IMR-90 (cell line): ENCODE data around the gene CCNB1. TPM values are rescaled to one million over a fixed set of nuclear protein-coding genes. Genes with fewer than 3 reads are reported as not detected.
A peak's percentile ranks its signal among the peaks of the same experiment; 100 is the strongest.

Source experiments
- ATAC-seq: fragments of 200-7000 bp; cut with Tn5 transposase; 2 replicates; pipeline ENCODE4 v1.9.1; 2020; ENCODE audit warnings: low read depth, mild to moderate bottlenecking, moderate library complexity
- BruUV-seq: library from RNA; stranded (reverse); fragments of 400-500 nt; replicated peaks from 2 replicates; lab custom pipeline; 2021; lab: Mats Ljungman, UMichigan
- CTCF ChIA-PET: fragments of 300-600 bp; formaldehyde crosslinking; extraction: SDS; loops from one replicate; lab custom pipeline; 2021; ENCODE audit warnings: antibody characterized with exemption; lab: Yijun Ruan, JAX
- POLR2A ChIA-PET: fragments of 300-600 bp; sonication (Branson Sonifier 250); formaldehyde crosslinking; loops from one replicate; lab custom pipeline; 2022; ENCODE audit warnings: antibody characterized with exemption; ENCODE audit not compliant: unreplicated experiment; lab: Charles Lee
- DNase-seq: peaks from one replicate; pipeline ENCODE4 v3.0.0; 2013
- H2AFZ ChIP-seq: replicated peaks from 2 replicates; pipeline ENCODE3; 2013; ENCODE audit warnings: low read length, mild to moderate bottlenecking; ENCODE audit not compliant: poor library complexity
- H2AK5ac ChIP-seq: 2 replicates; pipeline ENCODE4 v1.6.1; 2013; ENCODE audit warnings: low read depth, low read length, inconsistent platforms
- H2AK9ac ChIP-seq: replicated peaks from 2 replicates; pipeline ENCODE3; 2013; ENCODE audit warnings: mild to moderate bottlenecking, low read depth, low read length, moderate library complexity; ENCODE audit not compliant: poor library complexity
- H2BK120ac ChIP-seq: 2 replicates; pipeline ENCODE4 v1.6.1; 2013; ENCODE audit warnings: low read depth, low read length, inconsistent platforms
- H2BK15ac ChIP-seq: 3 replicates; pipeline ENCODE4 v1.6.1; 2013; ENCODE audit warnings: low read depth, low read length, inconsistent platforms
- H2BK20ac ChIP-seq: 2 replicates; pipeline ENCODE4 v1.6.1; 2013; ENCODE audit warnings: low read depth, mild to moderate bottlenecking, inconsistent platforms, low read length, moderate library complexity
- H2BK5ac ChIP-seq: 2 replicates; pipeline ENCODE4 v1.6.1; 2013; ENCODE audit warnings: mild to moderate bottlenecking, low read depth, low read length, inconsistent platforms; ENCODE audit not compliant: poor library complexity, severe bottlenecking
- H3K14ac ChIP-seq: replicated peaks from 2 replicates; pipeline ENCODE4 v1.6.1; 2013; ENCODE audit warnings: low read depth, low read length, inconsistent platforms
- H3K18ac ChIP-seq: 2 replicates; pipeline ENCODE4 v1.6.1; 2013; ENCODE audit warnings: low read depth, low read length, control low read depth
- H3K23ac ChIP-seq: 2 replicates; pipeline ENCODE4 v1.6.1; 2013; ENCODE audit warnings: low read depth, low read length, inconsistent platforms
- H3K27ac ChIP-seq: 2 replicates; pipeline ENCODE4 v1.5.1; 2013; ENCODE audit warnings: mild to moderate bottlenecking, control low read depth, low read length; ENCODE audit not compliant: insufficient read depth
- H3K27me3 ChIP-seq: 2 replicates; pipeline ENCODE4 v1.6.1; 2013; ENCODE audit warnings: low read length; ENCODE audit not compliant: control insufficient read depth, insufficient read depth
- H3K36me3 ChIP-seq: 2 replicates; pipeline ENCODE4 v1.6.1; 2013; ENCODE audit warnings: low read length, mixed read lengths; ENCODE audit not compliant: control insufficient read depth, insufficient read depth
- H3K4ac ChIP-seq: 2 replicates; pipeline ENCODE4 v1.6.1; 2013; ENCODE audit warnings: low read depth, low read length, inconsistent platforms
- H3K4me1 ChIP-seq: 2 replicates; pipeline ENCODE4 v1.6.1; 2013; ENCODE audit warnings: low read length, mixed read lengths; ENCODE audit not compliant: control insufficient read depth, insufficient read depth
- H3K4me2 ChIP-seq: 2 replicates; pipeline ENCODE4 v1.6.1; 2013; ENCODE audit warnings: low read depth, mild to moderate bottlenecking, control low read depth, low read length, moderate library complexity
- H3K4me3 ChIP-seq: 2 replicates; pipeline ENCODE4 v1.5.1; 2013; ENCODE audit warnings: low read depth, mild to moderate bottlenecking, control low read depth, low read length, moderate library complexity; ENCODE audit not compliant: insufficient read depth
- H3K56ac ChIP-seq: 2 replicates; pipeline ENCODE4 v1.6.1; 2013; ENCODE audit warnings: low read length, inconsistent platforms; ENCODE audit not compliant: insufficient read depth; ENCODE audit errors: extremely low read depth
- H3K79me1 ChIP-seq, 2 experiments: 2 replicates each; pipeline ENCODE4 v1.6.1; 2013; ENCODE audit warnings: low read length in 2 of 2, inconsistent platforms in 1 of 2, low read depth in 1 of 2
- H3K9ac ChIP-seq: 2 replicates; pipeline ENCODE4 v1.6.1; 2013; ENCODE audit warnings: low read depth, low read length, control low read depth
- H3K9me1 ChIP-seq: 2 replicates; pipeline ENCODE4 v1.6.1; 2013; ENCODE audit warnings: low read length, inconsistent platforms; ENCODE audit not compliant: insufficient read depth
- H3K9me3 ChIP-seq: 2 replicates; pipeline ENCODE4 v1.6.1; 2013; ENCODE audit warnings: low read length; ENCODE audit not compliant: control insufficient read depth, insufficient read depth
- H4K20me1 ChIP-seq: 2 replicates; pipeline ENCODE4 v1.6.1; 2013; ENCODE audit warnings: low read length, inconsistent platforms; ENCODE audit not compliant: insufficient read depth
- H4K5ac ChIP-seq: 2 replicates; pipeline ENCODE4 v1.6.1; 2013; ENCODE audit warnings: mild to moderate bottlenecking, low read depth, low read length, control low read depth
- H4K8ac ChIP-seq, 2 experiments: 2 replicates each; pipeline ENCODE4 v1.6.1; 2013; ENCODE audit warnings: low read depth in 2 of 2, low read length in 2 of 2, control low read depth in 1 of 2, inconsistent platforms in 1 of 2
- H4K91ac ChIP-seq: 2 replicates; pipeline ENCODE4 v1.6.1; 2013; ENCODE audit warnings: low read depth, low read length, inconsistent platforms; ENCODE audit not compliant: insufficient read depth
- BHLHE40 ChIP-seq: fragments of 150-350 bp; IDR thresholded peaks from 2 replicates; pipeline ENCODE4 v1.6.1; 2016; ENCODE audit warnings: mild to moderate bottlenecking, low read depth, low read length
- CEBPB ChIP-seq: IDR thresholded peaks from 2 replicates; pipeline ENCODE4 v1.6.1; 2012; ENCODE audit warnings: low read depth, low read length, improper control_type of control experiment
- FOS ChIP-seq: fragments of 150-350 bp; IDR thresholded peaks from 2 replicates; pipeline ENCODE4 v1.6.1; 2016; ENCODE audit warnings: low read depth, low read length
- MXI1 ChIP-seq: IDR thresholded peaks from 2 replicates; pipeline ENCODE4 v1.6.1; 2012; ENCODE audit warnings: low read depth, mild to moderate bottlenecking, low read length, moderate library complexity, borderline replicate concordance
- NFE2L2 ChIP-seq: fragments of 150-350 bp; IDR thresholded peaks from 2 replicates; pipeline ENCODE4 v1.6.1; 2016; ENCODE audit warnings: low read depth, mild to moderate bottlenecking, low read length
- RFX5 ChIP-seq: IDR thresholded peaks from 2 replicates; pipeline ENCODE4 v1.8.0; 2012; ENCODE audit warnings: low read depth, mild to moderate bottlenecking, low read length, moderate library complexity
- SMC3 ChIP-seq: fragments of 150-350 bp; IDR thresholded peaks from 2 replicates; pipeline ENCODE4 v1.6.1; 2016; ENCODE audit warnings: low read depth, mild to moderate bottlenecking, antibody characterized with exemption, low read length, moderate library complexity
- WGBS, 2 experiments: methylation state at CpG; one replicate each; pipeline versions ENCODE4 v1.1.5 to v1.1.7; 2013; ENCODE audit warnings: missing lambda C conversion rate in 2 of 2; ENCODE audit not compliant: insufficient read length in 1 of 2; ENCODE audit errors: extremely low coverage in 2 of 2; 5-methylcytosine and 5-hydroxymethylcytosine counted together
- dilution Hi-C: fragments of 300-500 bp; cut with HindIII; formaldehyde crosslinking; loops from one replicate; pipeline ENCODE4 v1.14.3; 2018; ENCODE audit warnings: low sequenced_read_pairs; ENCODE audit not compliant: unreplicated experiment
- in situ Hi-C: fragments of 300-500 bp; cut with MboI; formaldehyde crosslinking; loops from 3 replicates; pipeline ENCODE4 v1.14.3; 2019; ENCODE audit warnings: low sequenced_read_pairs, inconsistent platforms, mixed read lengths
- intact Hi-C: fragments of 100-400 bp; cut with micrococcal nuclease; formaldehyde crosslinking; loops from 2 replicates; pipeline ENCODE4 v1.10.0; 2022
- polyA plus RNA-seq, 3 experiments: library from polyadenylated mRNA; depleted of rRNA; stranded (reverse); fragments of >200 nt; gene quantifications; 2 replicates each; pipeline ENCODE4 v1.2.3, GENCODE V29; 2012; ENCODE audit warnings: low replicate concordance in 1 of 3
- total RNA-seq: library from RNA; depleted of rRNA; stranded (reverse); fragments of >200 nt; gene quantifications from 2 replicates; pipeline ENCODE4 v1.2.3, GENCODE V29; 2012
- TF ChIP-seq, protein P1 (sequence below): fragments of 150-350 bp; IDR thresholded peaks from 2 replicates; pipeline ENCODE4 v1.6.1; 2017; ENCODE audit warnings: mild to moderate bottlenecking, antibody characterized with exemption, low read length, low read depth

The CCNB1 gene
- total and polyA plus RNA-seq, 2 of the 4 experiments (the other 2 are of a cell fraction): 83.3 to 160 TPM

DNA sequence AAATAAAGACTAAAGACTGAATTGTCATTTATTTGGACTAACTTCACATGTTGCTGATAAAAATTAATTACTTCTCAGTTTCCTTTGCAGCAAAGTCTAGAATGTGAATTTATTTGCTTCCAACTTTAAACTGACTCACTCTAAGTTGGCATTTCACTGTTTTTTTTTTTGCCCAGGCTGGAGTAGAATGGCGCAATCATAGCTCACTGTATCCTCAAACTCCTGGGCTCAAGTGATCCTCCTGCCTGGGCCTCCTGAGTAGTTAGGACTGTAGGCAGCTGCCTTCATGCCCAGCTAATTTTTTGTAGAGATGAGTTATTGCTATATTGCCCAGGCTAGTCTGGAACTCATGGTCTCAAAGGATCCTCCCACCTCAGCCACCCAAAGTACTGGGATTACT, 3.5 kb downstream of the CCNB1 start:
- Histone ChIP-seq H3K56ac (no peak overlapping the region), H4K91ac (no peak overlapping the region), H3K4ac (no peak overlapping the region; the same call in 1 of the 2 replicates), H3K27ac (no peak overlapping the region), H2BK5ac (no peak overlapping the region), H3K14ac (no peak overlapping the region), H4K20me1 (no peaks in the 10 kb centered on the region), H3K79me1 (peaks cover 33 to 53% of the 10 kb centered on the region in 2 experiments), H3K4me3 (no peak overlapping the region), H3K4me1 (peaks cover 2% of the 10 kb centered on the region; the same call in 1 of the 2 replicates), H3K18ac (no peak overlapping the region), H2AFZ (no peak overlapping the region), H3K27me3 (no peaks in the 10 kb centered on the region), H3K9me3 (no peaks in the 10 kb centered on the region), H4K8ac (no peak overlapping the region), H3K9me1 (no peaks in the 10 kb centered on the region), H3K23ac (no peak overlapping the region), H3K36me3 (peaks cover 7% of the 10 kb centered on the region), H3K4me2 (no peak overlapping the region), H2BK20ac (no peak overlapping the region), H2BK15ac (no peak overlapping the region), H2AK9ac (no peak overlapping the region), H2BK120ac (no peak overlapping the region), H3K9ac (no peak overlapping the region), H4K5ac (no peak overlapping the region), H2AK5ac (no peak overlapping the region)
- TF ChIP-seq SMC3: no peak
- TF ChIP-seq, protein P1, sequence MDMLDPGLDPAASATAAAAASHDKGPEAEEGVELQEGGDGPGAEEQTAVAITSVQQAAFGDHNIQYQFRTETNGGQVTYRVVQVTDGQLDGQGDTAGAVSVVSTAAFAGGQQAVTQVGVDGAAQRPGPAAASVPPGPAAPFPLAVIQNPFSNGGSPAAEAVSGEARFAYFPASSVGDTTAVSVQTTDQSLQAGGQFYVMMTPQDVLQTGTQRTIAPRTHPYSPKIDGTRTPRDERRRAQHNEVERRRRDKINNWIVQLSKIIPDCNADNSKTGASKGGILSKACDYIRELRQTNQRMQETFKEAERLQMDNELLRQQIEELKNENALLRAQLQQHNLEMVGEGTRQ: no peak
- TF ChIP-seq BHLHE40: no peak
- TF ChIP-seq MXI1: no peak
- TF ChIP-seq CEBPB: peak; percentile 49
- TF ChIP-seq NFE2L2: no peak
- no peak for TF ChIP-seq FOS
- no peak for TF ChIP-seq RFX5
- dilution Hi-C loops: no loop called here
- no peak for ATAC-seq
- DNase-seq: no peak
- in situ Hi-C loops: no loop called here
- ChIA-PET POLR2A (no interaction called here), CTCF (interaction anchor here (1.1 kb wide), 1 partner anchor 12 kb away, joined by 9 read pairs; no protein-coding TSS in a partner anchor)
- intact Hi-C loops: loop anchor here (2.0 kb wide), 1 partner anchor 36 kb away; no protein-coding TSS in a partner anchor
- WGBS, 2 experiments: no CpG with 5 or more reads among the region's 1 CpG
- no TSS peak for BruUV-seq
